Measurements from ENCODE around the gene ATP10B.
"Not testable (repeated sequence)": the region's sequence is repeated elsewhere in the genome, so short reads cannot be mapped to it uniquely, and the experiment has no call there.

ATP10B gene, protein sequence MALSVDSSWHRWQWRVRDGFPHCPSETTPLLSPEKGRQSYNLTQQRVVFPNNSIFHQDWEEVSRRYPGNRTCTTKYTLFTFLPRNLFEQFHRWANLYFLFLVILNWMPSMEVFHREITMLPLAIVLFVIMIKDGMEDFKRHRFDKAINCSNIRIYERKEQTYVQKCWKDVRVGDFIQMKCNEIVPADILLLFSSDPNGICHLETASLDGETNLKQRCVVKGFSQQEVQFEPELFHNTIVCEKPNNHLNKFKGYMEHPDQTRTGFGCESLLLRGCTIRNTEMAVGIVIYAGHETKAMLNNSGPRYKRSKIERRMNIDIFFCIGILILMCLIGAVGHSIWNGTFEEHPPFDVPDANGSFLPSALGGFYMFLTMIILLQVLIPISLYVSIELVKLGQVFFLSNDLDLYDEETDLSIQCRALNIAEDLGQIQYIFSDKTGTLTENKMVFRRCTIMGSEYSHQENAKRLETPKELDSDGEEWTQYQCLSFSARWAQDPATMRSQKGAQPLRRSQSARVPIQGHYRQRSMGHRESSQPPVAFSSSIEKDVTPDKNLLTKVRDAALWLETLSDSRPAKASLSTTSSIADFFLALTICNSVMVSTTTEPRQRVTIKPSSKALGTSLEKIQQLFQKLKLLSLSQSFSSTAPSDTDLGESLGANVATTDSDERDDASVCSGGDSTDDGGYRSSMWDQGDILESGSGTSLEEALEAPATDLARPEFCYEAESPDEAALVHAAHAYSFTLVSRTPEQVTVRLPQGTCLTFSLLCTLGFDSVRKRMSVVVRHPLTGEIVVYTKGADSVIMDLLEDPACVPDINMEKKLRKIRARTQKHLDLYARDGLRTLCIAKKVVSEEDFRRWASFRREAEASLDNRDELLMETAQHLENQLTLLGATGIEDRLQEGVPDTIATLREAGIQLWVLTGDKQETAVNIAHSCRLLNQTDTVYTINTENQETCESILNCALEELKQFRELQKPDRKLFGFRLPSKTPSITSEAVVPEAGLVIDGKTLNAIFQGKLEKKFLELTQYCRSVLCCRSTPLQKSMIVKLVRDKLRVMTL (N-terminal part only)

DNA sequence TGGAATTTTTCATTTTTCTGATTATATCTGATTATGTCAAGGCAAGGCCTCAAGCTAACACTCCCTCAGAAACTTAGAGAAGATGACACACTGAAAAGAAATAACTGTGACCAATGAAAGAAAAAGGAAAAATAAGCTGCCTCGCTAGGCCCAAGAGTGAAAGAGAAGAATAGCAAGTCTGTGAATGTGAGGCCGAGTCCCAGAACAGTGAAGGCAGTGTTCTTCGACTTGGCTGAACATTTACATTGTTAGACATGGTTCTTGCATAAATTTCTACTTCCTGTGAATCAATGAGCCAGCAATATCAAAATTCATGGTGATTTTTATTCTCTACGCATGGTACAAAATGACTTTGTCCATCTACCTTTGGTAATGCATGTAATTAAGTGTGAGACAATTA, at the start of gene ATP10B:
Gene ATP10B (minus strand): TSS at position 163 of the 400 bp plus-strand sequence. CDS start 164,137 bp downstream, outside the sequence.
- FAIRE-seq (no peak), DNase-seq (ENCODE audit: insufficient read length, low spot score) (no peak)

- no peak for DNase-seq (ENCODE audit: insufficient read length, low spot score)
- no peak for FAIRE-seq
Measured at GRCh38 chr5:160901656-160902055, 49.6 kb upstream of the ATP10B start.

GRCh38 chr5:160899735-160900134, 47.7 kb upstream of the ATP10B start:
- DNase-seq (ENCODE audit: insufficient read length, low spot score) (no peak), FAIRE-seq (no peak)

GRCh38 chr5:160893180-160893964, 41.4 kb upstream of the ATP10B start:
- not testable (repeated sequence) for DNase-seq (ENCODE audit: insufficient read length, low spot score); FAIRE-seq

DNA sequence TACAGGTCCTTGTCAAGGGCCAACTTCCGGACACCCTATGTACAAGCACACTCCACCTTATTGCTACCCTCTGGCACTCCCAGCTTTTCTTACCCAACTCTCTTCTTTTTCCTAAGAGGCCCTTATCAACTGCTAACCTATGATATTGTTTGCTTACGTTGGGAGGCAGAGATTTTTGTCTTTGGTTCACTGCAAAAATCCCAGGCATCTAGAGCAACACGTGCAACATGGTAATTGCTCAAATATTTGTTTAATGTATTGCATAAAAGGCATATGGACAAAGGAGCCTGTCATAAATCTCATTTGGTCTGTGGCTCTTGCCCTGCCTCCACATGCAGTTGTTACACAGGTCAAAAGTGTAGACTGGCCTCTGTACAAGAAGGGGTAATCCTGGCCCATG, 35.8 kb upstream of the ATP10B start:
- DNase-seq (ENCODE audit: insufficient read length, low spot score) (no peak), FAIRE-seq (no peak)

- FAIRE-seq; DNase-seq (ENCODE audit: insufficient read length, low spot score): not testable (repeated sequence)
Measured at GRCh38 chr5:160873560-160874200, 21.7 kb upstream of the ATP10B start.

- FAIRE-seq (no peak), DNase-seq (ENCODE audit: insufficient read length, low spot score) (no peak)
Measured at GRCh38 chr5:160869989-160870521, 18.0 kb upstream of the ATP10B start.

- no peak for DNase-seq (ENCODE audit: insufficient read length, low spot score)
Measured at GRCh38 chr5:160867976-160868375, 16.0 kb upstream of the ATP10B start.

DNA sequence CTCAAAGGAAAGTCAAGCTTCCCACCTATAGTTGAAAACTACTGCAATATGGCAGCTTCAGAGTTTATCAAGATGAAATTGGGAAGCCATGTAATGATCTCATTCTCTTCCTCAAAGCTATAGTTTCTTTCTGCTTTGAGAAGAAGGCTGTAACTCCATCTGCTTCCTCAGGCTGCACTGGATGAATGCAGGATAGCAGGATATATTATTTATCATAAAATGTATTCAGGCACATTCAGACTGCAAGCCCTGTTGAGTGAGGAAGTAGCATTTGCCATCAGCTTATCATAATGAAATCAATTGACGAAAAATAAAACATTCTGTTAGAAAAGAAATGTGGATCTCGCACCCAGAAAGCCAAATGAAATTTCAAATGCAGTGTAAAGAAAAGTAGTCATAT, 560 bp downstream of the ATP10B start:
- no peak for FAIRE-seq
- no peak for DNase-seq (ENCODE audit: insufficient read length, low spot score)

More at GRCh38 chr5:160867976-160868375, 16.0 kb upstream of the ATP10B start:
- no peak for FAIRE-seq

- no peak for DNase-seq (ENCODE audit: insufficient read length, low spot score)
- FAIRE-seq, result no peak
Measured at GRCh38 chr5:160850421-160850820, 1.6 kb downstream of the ATP10B start.

GRCh38 chr5:160847526-160848085, 4.4 kb downstream of the ATP10B start:
- DNase-seq (ENCODE audit: insufficient read length, low spot score), result no peak
- no peak for FAIRE-seq

DNA sequence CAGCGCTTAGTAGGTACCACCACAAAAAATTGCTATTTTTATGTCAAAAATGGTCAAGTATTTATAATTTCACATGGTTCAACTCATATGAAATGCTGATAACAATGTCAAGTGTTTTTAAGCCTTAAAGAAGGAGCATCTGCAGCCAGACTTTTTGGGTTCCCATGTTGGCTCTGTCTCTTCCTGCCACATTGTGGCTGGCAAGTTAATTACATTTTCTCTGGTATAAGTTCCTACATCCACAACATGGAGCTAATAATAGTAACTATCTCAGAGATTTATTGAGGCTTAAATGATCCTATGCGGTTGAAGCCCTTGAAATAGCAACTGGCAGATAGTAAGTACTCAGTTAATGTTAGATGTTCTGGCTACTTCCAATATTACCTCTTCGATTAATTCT, 5.4 kb downstream of the ATP10B start:
- DNase-seq (ENCODE audit: insufficient read length, low spot score), result no peak
- FAIRE-seq, result no peak

- no peak for DNase-seq (ENCODE audit: insufficient read length, low spot score)
- no peak for FAIRE-seq
Measured at GRCh38 chr5:160844177-160844576, 7.8 kb downstream of the ATP10B start.

DNA sequence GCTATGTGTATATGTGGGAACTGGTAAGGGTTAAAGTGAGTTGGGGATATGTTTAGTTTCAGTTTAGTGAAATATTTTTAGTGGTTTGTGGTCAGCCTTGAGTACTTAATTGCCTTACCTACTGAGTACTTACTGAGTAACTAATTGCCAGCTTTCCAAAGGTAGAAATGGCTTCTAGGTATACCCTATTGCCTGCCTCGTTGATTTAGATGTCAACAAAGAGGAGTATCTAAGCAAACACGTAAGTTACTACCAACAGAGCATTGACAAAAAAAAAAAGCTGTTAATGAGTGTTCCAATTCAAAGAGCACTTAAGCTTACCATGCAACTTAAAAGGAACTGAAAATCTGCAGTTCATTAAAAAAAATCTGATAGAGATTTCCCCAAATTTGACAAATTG, 8.8 kb downstream of the ATP10B start:
- DNase-seq (ENCODE audit: insufficient read length, low spot score) (no peak), FAIRE-seq (no peak)

GRCh38 chr5:160837749-160838593, 14.0 kb downstream of the ATP10B start:
- no peak for DNase-seq (ENCODE audit: insufficient read length, low spot score)
- FAIRE-seq, result no peak

DNA sequence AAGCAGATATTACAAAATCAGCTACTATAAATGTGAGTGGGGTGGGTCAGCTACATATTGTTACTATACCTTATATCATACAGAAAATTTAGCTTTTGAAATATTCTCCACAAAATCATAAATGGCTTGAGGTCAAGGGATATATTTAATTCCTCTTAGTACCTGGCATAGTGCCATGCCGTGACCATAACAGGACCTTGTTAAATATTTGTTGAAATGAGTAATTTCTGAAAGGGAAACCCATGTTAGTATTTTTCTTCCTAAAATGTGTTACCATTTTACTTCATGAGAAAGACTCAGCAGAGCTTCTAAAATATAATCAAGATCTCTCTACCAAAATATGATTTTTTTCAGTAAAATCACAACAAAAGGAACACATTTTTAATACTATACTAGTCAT, 14.8 kb downstream of the ATP10B start:
- DNase-seq (ENCODE audit: insufficient read length, low spot score), result no peak
- FAIRE-seq, result no peak

DNA sequence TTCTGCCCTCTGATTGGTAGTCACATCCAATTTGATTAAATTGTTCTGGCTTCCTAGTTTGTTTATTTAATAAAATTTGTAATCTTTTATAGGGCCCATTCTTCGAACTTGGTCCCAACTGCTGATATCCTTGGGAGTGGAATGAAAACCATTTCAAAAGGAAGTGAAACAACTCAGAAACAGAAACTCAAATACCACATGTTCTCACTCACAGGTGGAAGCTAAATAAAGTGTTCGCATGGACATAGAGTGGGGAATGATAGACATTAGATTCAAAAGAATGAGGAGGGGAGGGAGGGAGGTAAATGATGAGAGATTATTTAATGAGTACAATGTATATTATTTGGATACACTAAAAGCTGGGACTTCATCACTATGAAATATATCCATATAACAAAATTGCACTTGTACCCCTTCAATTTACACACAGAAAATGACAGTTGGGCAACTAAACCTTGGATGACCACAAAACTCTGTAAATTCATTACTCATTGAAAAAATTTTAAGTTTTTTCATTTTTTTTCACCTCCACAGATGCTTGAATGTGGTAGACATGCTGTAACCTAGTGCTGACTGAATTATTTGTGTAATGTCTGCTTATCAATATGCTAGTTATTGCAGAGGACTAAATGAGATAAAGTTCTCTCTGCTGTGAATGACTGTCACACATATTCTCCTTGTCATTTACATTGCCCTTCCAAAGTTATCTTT, 16.0 kb downstream of the ATP10B start:
- no peak for FAIRE-seq
- DNase-seq (ENCODE audit: insufficient read length, low spot score), result no peak

DNA sequence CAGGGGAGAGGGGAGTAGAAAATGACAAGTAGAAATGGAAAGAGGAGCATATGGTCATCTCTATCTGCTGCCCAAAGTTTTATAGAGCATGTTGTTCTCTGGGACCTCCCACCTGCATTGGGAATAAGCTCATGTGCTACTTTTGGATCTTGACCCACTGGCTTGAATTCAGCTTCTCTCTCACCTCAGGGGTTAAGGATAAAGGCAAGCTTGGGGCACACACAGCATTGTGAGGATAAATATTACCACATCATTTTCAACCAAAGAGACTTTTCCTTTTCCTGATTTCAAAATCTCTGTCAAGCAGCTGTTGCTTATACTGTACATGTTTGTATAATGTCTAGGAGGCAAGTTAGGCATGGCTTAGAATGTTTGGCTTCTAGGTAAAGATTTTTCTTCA, 16.6 kb downstream of the ATP10B start:
- DNase-seq (ENCODE audit: insufficient read length, low spot score), result no peak
- FAIRE-seq, result no peak
